NCI-H82 (cell line): ENCODE measurements around the gene EEF2KMT.

Experiments used
- DNase-seq: peaks from one replicate; lab custom pipeline; 2025; lab: John Stamatoyannopoulos, UW

Gene EEF2KMT

GRCh38 chr16:5041600-5042133, 55.9 kb downstream of the EEF2KMT start:
- DNase-seq: no peak

DNA sequence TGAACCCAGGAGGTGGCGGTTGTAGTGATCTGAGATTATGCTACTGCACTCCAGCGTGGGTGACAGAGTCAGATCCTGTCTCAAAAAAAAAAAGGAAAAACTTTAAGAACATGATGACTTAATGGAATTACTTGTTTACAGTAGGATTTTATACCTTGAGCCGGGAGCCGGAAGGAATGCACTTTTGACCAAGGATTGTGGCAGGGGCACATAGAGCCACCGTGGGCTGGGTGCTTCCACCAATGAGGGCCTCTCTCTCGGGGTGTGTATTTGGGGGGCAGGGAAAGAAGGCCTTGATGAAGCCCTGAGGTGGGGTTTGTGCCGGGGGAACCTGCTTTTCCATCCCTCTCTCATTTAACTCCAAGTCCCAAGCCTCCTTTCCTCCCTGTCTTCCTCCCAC, 57.1 kb downstream of the EEF2KMT start:
- no peak for DNase-seq

- peak; percentile 23 for DNase-seq
These were observed 61.1 kb downstream of the EEF2KMT start for GRCh38 chr16:5036228-5037156.

DNA sequence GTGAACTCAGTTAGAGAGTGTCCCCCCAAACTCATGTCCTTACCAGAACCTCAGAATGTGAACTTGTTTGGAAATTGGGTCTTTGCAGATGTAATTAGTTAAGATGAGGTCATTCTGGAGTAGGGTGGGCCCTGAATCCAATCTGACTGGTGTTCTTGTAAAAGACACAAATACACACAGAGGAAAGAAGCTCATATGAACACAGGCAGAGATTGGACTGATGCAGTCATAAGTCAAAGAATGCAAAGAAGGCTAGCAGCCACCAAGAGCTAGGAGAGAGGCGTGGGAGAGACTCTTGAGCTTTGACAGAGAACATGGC, 61.7 kb downstream of the EEF2KMT start:
- DNase-seq: no peak
